GM21786 (cell line): ENCODE measurements around the gene KCNQ5.
"Not testable (repeated sequence)": the region's sequence is repeated elsewhere in the genome, so short reads cannot be mapped to it uniquely, and the experiment has no call there.

ENCODE experiments used
- ATAC-seq: cut with Tn5 transposase; IDR thresholded peaks from one replicate; pipeline ENCODE4 v1.9.1; 2021; ENCODE audit not compliant: unreplicated experiment

KCNQ5 gene

DNA sequence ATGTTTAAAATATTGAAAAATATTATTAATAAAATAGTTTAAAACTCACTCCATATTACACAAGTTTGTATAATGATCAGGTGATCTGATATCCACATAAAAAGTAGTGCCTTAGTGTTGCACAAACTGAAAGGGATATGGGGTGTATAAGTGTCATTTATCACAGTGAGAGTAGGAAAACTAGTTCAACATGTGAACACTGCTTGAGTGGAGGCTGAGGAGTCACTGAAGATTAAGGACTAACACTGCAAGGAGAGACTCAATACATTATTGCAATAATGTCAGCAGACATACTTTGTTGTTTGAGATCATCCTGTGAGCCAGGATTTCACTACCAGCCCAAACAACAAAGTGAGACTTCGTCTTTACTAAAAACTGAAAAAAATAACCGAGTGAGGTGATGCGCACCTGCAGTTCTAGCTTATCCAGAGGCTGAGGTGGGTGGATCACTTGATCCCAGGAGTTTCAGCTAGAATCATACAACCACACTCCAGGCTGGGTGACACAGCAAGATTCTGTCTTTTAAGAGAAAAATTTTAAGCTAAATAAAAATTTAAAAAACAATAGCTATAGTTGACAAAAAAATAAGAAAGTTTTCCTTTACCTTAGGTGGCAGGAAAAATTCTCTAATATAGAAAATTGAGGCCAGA, 605.9 kb downstream of the KCNQ5 start:
- ATAC-seq, result no peak

DNA sequence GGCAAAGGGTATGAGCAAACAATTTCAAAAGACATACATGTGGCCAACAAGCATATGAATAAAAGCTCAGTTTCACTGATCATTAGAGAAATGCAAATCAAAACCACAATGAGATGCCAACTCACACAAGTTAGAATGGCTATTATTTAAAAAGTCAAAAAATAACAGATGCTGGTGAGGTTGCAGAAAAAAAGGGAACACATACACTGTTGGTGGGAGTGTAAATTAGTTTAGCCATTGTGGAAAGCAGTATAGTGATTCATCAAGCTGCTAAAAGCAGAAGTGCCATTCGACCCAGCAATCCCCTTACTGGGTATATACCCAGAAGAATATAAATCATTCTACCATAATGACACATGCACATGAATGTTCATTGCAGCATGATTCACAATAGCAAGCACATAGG, 610.1 kb downstream of the KCNQ5 start:
- peak; percentile 80 for ATAC-seq

DNA sequence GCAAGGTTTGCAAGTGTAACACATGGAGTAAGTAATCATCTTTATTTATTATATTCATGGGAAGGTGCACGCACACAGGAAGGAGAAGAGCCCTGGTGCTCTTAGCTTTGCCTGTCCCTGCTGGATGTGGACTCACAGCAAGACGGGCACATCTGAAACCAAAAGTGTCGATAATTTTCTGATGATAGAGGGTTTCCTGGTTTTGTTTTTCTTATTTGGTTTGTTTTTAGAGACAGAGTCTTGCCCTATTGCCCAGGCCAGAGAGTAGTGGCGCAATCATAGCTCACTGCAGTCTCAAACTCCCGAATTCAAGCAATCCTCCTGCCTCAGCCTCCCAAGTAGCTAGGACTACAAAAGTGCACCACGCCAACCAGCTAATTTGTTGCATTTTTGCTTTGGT, 611.2 kb downstream of the KCNQ5 start:
- ATAC-seq, result no peak

DNA sequence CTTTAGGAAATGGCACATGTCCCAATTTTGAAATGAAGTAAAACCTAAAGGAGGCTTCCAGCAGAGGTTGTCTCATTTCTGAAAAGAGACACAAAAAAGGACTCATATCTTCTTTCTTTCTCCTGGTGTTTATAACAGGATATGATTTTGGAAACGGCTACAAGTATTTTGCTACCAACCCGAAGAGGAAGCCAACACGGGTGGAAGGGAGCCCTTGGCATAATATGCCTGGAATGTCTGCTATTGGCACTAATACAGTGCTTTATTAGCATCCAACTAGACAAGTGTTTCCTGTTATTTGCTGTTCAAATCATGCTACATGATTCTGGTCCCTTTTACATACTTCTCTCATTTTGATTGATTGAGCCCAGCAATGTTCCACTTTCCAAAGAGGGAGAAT, 612.1 kb downstream of the KCNQ5 start:
- ATAC-seq, result not testable (repeated sequence)

DNA sequence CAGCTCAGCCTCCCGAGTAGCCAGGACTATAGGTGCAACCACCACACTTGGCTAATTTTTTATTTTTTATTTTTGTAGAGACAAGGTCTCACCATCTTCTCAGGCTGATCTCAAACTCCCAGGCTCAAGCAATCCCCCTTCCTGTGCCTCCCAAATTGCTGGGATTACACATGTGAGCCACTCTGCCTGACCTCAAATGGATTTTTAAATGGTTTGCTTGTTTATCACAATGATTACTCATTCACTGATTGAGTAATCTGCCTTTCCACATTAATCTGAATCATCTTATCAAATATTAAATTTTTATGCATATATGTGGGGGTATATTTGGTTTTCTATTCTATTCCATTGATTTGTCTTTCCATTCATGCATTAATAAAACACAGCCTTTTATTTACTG, 612.9 kb downstream of the KCNQ5 start:
- ATAC-seq, result no peak

DNA sequence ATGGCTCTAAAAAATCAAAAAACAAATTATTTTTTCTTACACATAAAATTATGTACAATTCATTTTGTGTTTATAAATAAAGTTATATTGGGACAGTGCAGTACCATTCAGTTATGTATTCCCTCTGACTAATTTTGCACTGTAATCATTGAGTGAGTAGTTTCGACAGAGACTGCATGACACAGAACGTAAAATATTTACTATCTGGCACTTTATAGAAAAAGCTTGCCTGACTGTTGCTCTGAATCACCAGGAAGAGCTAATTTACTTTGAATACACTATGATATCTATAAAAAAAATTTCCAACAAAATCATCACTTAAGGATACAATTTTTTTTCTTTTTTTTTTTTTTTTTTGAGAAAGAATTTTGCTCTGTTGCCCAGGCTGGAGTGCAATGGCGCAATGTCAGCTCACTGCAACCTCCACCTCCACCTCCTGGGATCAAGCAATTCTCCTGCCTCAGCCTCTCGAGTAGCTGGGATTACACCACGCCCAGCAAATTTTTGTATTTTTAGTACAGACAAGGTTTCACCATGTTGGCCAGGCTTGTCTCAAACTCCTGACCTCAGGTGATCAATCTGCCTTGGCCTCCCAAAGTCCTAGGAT, 614.4 kb downstream of the KCNQ5 start:
- ATAC-seq, result no peak

DNA sequence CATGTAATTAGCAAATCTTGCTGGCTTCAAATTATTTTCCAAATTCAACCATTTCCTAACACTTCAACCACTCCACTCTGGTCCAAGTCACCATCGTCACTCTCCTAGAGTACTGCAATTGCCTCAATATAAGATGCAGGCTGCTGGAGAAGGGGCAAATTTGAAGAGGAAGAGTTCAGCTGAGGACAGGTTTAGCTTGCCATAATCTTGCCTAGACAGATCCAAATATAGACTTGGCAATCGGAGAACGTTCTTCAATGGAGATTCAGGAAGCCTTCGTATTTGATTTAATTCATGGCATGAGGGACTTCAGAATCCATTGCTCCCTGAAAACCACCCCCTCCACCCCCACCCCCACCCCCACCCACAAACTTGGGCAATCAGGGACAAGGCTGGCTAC, 618.9 kb downstream of the KCNQ5 start:
- no peak for ATAC-seq

DNA sequence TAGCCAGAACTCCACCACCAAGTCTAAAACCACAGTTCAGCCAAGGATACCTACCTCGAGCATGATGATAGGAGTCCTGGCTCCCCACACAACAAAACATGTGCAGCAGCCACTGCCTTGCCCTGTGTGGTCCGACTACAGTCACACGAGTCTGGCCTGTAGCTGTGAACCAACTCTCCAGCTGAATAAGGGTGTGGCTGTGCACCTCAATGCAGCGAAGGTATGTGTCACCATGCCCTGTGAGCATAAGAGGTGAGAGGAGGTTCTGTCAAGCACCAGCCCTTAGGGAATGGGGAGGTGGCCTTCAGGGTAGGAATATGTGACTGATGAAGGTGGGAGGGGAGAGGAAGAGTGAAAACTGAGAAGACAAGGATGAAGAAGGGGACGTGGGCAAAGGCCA, 620.1 kb downstream of the KCNQ5 start:
- ATAC-seq, result no peak
